NB4 (cell line): ENCODE measurements around the gene MAST1.

Experiments used
- POLR2A ChIP-seq: IDR thresholded peaks from 2 replicates; pipeline ENCODE4 v1.6.1; 2011; ENCODE audit warnings: mild to moderate bottlenecking; ENCODE audit not compliant: insufficient read length; ENCODE audit errors: extremely low read depth
- TF ChIP-seq, protein P1 (sequence below): IDR thresholded peaks from 2 replicates; pipeline ENCODE4 v1.6.1; 2011; ENCODE audit warnings: low read depth, low read length
- TF ChIP-seq, protein P2 (sequence below): IDR thresholded peaks from one replicate; pipeline ENCODE4 v1.5.1; 2012; ENCODE audit warnings: low read depth, low read length

DNA sequence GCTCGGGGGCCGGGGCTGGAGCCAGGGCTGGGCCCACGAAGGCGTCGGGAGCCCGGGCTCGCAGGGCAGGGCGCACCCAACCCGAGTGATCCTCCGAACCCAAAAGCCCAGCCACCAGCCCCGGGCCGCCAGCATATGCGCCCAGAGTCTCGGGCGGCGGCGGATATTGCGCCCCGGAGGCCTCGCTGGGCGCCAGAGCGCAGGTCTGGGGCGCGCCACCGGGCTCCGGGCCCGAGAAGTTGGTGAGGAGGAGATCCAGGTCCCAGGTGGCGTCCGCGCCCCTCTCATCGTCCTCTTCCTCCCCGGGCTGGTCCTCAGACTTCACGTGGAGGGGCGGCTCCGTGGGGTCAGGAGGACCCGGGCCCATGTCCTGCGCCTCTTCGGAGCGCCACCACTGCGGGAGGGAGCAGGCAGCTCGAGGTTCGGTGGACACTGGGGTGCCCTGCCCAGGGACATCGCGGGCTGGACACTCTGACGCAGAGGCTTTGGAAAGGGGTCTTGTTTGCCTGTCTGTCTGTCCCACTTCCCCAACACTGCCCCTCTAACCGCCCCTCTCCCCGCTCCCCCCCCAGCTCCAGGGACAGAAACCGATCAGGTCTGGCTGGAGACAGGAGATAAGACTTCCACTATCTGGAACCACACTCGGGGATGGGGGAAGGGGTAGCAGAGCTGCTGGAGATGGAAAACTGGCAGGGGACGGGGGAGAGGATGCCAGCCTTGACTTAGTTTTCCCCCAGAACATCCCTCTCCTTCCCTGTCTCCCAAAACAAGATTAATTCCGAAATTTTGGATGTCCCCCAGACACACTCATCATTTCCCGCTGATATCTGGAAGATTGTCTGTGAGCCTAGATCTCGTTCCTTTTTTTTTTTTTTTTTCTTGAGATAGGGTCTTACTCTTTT lies 47.7 kb downstream of the MAST1 start:
- TF ChIP-seq, protein P1, sequence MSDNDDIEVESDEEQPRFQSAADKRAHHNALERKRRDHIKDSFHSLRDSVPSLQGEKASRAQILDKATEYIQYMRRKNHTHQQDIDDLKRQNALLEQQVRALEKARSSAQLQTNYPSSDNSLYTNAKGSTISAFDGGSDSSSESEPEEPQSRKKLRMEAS: no peak
- TF ChIP-seq POLR2A: no peak
- TF ChIP-seq, protein P2, sequence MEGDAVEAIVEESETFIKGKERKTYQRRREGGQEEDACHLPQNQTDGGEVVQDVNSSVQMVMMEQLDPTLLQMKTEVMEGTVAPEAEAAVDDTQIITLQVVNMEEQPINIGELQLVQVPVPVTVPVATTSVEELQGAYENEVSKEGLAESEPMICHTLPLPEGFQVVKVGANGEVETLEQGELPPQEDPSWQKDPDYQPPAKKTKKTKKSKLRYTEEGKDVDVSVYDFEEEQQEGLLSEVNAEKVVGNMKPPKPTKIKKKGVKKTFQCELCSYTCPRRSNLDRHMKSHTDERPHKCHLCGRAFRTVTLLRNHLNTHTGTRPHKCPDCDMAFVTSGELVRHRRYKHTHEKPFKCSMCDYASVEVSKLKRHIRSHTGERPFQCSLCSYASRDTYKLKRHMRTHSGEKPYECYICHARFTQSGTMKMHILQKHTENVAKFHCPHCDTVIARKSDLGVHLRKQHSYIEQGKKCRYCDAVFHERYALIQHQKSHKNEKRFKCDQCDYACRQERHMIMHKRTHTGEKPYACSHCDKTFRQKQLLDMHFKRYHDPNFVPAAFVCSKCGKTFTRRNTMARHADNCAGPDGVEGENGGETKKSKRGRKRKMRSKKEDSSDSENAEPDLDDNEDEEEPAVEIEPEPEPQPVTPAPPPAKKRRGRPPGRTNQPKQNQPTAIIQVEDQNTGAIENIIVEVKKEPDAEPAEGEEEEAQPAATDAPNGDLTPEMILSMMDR: no peak
